Hematopoietic multipotent progenitor cell treated with erythropoietin and hydrocortisone succinate and interleukin-3 and kit ligand, for 8 days (in vitro differentiated cells): ENCODE data around the gene ING2.
A peak's percentile ranks its signal among the peaks of the same experiment; 100 is the strongest.

Experiments
- DNase-seq: peaks from one replicate; pipeline ENCODE4 v3.0.0-alpha.2; 2015

The ING2 gene

DNA sequence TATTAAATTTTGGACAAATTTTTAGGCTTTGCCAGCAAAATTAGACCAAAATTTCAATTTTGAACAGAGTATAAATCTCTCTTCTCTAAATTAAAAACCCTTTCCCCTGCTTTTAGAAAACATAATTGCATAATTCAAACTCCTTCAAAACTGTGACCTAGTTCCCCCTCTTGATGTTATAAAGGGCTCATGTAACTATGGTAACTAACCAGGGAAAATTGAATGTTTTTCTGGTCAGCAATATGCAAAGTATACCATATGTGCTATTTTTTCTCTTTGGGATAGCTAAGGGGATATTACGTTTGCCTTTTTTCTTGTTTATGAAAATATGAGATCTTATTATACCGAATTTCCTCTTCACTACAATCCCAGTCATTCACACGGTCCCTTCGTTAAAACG is 5.1 kb upstream of the ING2 start:
- DNase-seq, result no peak

DNA sequence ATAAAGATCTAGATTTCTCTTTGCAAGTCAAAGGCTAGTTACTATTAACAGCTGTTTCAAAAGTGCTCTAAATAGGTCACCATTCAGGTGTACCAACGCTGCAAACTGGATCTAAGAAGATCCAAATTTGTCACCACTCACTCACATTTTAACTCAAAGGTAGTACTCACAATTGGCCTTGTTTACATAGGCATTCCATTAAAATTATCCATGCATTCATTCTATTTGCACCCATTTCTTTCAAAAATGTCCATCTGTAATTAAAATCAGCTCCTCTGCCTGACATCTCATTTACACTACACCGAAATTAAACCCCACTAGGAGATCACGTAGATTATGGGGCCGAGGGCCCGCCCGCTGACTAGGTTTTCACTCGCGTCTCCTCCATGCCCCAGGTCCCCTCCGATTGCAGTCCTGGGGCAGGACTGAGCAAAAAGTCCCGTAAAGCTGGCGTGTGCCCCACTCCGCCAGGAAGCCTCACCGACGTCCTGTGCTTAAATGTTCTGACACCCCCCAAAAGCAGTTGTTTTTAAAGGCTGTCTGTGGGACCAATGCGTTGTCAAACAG is 1.3 kb upstream of the ING2 start:
- DNase-seq, result no peak

DNA sequence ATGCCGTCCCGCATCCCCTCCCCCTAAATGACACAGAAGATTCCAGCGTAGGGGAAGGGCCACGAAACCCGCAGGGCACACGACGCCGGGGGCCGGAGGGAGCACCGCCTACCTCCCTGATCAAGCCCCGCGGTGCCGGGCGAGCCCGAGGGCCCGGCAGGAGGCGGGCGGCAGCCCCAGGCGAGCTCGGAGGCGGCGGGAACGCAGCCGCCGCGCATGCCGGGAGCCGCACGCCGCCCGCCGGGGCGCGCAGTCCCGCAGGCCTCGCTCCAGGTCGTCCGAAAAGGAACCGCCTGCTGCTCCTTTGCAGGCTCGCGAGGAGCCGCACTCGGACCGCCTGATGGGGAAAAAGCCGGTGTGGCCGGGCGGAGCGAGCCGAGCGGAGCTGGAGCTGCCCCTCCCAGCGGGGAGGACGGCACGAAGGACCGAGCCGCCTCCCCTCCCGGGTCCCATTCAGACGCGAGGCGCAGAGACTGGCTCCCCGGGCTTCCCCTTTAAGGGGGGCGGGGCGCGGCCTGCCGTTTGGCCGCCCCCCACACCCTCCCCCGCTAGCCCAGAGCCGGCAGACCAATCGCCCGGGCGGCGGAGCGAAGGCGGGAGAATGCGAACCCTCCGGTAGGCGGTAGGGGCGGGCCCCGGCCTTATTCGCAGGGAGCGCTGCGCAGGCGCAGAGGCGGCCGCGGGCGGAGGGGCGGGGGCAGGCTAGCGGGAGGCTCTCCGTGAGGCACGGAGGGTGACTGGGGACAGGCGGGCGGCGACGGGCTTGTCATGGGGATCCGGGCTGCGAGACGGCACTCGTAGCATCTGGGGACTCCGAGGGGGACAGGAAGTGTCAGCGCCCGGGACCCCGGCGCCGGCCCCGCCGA is 561 bp upstream of the ING2 start:
- DNase-seq, result peak; percentile 97

DNA sequence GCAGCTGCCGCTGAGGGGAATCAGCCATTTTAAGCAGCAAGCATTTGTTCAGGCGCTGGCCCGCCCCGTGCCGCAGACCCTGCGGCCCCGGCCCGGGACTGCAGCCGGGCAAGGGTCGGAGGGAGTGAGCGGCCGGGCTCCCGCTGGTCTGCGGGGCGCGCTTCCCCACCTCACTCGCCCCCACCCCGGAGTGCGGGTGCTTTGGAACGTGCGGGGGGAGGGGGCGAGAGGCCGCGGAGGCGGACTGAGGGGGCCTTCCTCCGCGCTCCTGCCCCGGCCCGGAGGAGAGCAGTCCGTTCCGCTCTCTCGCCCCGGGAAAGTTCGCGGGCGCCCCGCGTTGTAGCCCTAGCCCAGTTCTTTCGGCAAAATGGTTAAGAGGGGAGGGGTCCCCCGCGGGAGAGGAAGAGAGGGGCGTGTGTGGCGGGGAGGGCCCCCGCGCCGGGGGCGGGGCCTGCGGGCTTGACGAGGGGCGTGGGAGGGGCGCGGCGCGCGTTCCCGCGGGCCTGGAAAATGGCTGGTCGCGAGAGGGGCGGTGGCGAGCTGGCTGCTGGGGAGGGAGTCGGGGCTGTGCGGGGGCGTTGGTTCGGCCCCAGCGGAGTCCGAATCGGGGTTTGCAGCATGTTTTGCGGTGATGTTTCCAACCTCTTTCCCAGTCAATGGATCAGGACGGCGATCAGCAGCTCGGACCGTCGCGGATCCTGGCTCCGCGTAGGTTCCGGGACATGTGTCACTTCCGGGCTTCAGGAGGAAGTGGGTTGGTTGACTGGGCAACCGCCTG is 942 bp downstream of the ING2 start:
- DNase-seq, result peak; percentile 90

DNA sequence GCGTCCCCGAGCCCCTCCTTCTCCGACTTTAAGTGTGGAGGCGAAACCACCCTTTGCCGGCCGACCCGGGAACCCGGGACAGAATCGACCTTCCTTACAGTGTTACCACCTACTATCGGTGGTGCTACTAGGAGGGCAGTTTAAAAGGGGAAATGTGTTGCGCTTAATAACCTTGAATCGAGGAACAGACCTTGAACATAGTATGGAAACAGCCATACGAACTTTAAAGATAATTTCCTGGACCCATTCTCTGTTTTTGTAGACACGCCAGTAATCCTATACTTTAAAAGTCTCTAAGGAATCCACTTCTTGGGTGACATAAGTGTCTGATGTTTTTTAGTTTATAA is 1.5 kb downstream of the ING2 start:
- no peak for DNase-seq

DNA sequence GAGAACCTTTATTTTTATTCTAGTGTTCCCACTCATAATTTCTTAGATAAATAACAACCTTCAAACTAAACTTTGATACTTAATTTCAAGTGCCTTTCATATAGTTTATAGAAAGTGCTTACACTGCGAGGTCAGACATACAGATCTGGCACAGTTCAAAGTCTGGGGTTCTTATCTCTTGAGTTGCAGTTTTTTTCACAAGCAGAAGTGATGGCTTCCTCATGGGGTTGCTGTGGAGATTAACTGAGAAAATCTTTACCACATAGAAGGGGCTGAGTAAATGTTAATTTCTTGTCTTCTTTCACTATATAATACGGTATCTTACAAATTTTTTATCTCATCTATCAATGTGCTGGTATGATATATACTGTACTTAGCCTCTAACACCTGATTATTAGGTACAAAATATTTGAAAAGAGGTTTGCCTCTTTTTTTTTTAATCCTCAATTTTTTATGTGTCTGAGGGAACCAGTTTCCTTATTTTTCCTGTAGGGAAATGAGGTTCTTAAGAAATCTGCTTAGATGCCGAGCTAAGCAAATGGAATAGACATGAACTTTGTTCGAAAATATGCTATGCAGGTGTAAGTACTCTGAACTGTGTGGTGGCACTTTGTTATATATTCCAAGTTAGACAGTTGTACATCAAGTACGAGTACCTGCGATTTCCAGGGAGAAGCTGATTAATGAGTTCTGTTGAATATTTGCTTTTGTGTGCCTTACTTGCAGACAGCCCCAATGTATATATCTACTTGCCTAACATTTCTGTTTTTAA is 3.3 kb downstream of the ING2 start:
- peak; percentile 80 for DNase-seq

DNA sequence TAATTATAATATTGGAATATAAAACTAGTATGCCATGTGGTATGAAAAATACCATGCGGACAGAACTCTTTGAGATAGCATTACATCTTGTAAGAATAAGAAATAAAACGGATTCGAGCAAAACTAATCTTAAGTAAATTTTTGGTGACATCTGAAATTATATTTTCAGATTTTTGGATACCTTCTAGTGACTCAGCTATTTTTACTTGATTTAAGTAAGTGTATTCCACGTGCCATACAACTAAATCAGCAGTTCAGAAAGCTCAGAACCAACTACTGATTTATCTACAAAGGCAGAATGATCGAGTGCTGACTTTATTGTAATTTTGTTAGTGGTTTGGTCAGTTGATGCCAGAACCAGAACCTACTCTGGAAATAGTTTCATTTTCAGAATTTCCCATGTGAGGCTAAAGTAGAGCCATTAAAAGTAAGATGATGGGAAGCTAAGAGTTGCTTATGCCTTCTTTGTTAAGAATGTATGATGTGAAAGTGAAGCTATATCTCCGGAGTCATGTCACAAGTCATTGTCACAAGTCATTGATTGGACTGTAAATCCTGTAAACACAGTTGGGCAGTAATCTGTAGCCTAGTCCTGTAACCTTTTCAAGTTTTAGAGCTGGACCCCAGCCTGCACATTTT is 4.0 kb downstream of the ING2 start:
- DNase-seq, result no peak

DNA sequence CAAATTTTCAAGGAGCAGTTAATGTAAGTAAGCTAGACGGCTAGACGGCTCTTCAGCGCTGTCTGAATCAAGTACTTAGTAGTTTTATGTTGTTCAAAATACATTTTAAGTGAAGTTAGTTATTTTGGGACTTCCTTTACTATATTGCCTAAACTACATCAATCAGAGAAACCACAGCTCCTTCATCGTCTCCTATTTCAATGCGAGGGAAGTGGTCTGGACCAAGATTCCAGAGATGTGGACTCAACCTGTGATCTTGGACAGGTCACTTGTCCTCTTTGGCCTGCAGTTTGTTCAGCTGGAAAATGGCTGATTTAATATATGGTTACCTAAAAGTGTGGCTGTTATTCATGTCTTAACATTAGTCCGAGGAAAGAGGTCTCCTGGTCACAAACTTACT is 10.6 kb downstream of the ING2 start:
- DNase-seq, result no peak

DNA sequence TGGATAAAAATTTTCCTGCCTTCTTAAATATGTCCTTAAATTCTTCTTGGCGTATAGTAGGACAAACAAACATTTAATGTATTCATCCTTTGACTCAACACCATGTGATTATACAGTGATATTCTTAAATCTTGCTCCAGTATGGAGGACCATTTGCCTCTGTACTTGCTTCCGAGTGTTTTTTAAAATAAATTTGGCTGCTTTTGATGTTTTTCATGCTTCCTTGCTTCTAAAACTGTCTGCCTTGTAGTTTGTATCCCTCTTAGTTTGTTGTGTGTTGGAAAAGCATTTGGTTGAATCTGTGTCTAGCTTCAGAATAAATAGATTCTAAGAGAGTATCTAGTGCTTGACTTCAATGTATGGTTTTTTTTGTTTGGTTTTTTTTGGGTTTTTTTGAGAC is 12.3 kb downstream of the ING2 start:
- no peak for DNase-seq

DNA sequence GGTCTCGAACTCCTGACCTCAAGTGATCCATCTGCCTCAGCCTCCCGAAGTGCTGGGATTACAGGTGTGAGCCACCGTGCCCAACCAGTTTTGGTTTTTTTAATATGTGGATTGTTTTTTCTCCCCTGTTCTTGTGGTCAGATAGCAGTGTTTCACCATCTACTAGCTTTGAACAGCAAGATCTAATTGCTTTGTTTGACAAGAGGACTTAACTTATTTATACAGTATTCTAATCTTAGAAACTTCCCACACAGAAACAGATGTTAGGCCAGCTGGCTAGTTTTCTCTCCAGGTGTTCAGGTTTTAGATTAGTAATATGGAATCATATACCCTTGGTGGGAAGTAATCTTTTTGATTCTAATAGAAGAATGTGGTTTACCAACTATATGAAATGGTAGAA is 12.9 kb downstream of the ING2 start:
- DNase-seq, result no peak

DNA sequence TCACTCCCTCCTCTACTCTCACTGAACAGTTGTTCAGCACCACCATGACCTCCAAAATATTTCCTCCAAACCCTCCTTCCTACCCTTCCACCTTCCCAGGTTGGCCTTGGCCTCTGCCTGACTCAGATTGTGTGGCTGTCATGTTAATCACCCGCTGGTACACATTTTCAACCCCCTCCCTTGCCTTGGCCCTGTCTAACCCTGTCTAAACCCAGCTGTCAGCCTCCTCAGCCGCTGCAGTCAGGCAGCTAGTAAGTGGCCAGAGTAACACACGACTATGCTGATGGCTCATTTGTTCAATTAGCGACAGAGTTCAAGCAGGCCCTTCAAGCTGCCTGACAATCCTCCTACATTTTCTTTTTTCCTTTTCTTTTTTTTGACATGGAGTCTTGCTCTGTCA is 18.0 kb downstream of the ING2 start:
- no peak for DNase-seq

DNA sequence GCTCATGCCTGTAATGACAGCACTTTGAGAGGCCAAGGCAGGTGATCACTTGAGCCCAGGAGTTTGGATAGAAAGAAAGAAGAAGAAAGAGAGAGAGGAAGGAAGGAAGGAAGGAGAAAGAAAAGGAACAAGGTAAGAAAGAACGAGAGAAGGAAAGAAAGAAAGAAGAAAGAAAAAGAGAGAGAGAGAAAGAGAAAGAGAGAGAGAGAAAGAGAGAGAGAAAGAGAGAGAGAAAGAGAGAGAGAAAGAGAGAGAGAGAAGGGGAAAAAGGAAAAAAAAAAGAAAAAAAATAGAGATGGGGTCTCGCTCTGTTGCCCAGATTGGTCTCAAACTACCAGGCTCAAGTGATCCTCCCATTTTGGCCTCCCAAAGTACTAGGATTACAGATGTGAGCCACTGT is 22.5 kb downstream of the ING2 start:
- no peak for DNase-seq

DNA sequence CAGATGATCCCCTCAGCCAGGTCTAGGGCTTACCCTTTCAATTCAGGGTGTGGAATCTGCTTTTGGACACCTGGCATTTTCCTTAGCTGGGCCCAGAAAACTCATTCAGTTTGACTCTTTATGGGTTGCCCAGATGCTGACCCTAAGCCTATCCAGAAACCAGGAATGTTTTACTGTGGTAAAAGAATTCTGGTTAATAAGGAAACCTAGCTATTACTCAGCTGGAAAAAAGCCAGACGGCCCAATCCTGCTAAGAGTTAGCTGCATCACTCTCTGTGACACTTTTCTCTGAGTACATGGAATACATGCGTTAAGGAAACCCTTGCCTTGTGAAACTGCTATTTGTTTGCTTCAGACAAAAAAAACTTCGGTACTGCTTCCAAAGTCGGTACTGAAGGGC is 28.0 kb downstream of the ING2 start:
- DNase-seq, result no peak

DNA sequence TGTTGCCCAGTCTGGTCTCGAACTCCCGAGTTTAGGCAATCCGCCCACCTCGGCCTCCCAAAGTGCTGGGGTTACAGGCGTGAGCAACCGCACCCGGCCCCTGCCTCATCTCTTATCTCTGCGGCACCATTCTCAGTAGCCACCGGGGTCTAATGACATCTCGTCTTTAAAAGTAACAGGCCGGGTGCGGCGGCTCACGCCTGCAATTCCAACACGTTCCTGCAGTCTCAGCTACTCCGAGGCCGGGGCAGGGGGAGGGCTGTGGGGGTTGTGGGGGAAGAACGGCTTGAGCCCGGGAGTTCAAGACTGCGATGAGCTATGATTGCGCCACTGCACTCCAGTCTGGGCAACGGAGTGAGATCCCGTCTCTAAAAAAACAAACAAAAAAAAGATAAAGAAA is 28.8 kb downstream of the ING2 start:
- no peak for DNase-seq

DNA sequence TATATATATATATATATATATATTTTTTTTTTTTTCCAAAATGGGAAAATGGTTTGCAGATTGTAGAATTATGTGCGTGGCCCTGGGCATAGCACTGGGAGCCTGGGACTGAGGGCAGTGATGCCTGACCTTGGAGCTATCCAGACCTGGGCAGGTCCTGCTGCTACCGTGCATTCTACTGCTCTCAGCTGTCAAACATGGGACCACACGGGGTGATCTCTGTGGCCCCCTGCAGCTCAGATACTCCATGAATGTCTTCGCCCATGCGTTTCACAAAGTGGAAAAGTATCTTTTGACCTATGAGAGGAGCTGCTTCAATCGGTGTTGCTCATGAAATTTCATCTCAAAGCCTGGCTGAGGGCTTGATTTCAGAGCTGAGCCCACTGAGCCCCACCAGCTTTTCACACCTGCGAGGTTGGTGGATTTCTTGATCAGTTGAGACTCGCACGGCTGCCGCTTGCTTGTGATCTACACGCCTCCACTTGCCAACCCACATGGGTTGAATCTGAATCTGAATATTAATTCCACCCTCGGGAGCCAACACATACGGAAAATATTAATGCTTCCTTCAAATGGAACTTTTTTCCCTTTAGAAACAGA is 35.7 kb downstream of the ING2 start:
- DNase-seq, result no peak

DNA sequence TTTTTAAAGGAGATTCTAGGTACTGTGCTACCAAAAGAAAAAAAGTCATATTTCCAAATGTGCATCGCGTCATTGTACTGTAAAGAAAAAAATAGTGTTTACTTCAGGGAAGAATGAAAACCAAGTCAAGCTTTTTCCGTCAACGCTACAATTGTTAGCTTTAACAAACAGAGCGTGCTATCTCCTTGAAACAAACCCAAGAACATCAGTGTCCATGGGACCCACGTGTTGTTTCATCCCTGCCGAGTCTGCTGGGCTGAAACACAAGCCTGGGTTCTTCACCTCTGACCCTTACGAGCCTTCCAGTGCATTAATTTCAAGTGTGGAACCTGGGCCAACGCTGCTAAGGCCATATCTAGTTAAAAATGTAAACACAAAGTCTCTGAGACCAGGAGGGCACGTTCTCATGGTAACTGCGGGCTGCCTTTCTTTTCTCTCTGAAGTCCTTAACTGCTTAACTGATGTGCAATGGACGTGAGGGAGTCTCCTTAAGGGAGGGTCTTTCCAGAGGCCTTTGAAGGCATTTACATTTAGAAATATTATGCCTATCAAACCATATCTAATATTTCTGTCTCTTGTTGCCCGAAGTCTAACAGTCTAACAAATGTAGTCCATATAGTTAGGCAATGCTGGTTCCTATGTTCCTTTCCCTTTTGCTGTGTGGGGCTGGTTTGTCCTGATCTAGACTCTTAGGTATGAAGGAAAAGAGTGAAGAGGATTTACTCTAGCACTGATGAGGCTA is 36.3 kb downstream of the ING2 start:
- no peak for DNase-seq

DNA sequence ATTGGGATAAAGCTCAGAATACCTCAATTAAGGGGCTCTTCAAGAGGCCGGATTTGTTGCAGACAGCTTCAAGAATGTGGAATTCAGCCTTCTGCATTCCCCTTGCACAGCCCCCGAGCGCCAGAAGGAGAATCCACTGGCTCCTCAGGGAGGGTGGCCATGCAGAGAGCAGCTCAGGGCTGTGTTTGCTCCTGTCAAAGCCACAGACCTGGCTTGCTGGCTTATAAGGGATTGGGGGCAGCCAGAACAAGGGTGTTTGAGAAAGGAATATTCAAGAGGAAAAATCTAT is 36.8 kb downstream of the ING2 start:
- no peak for DNase-seq

DNA sequence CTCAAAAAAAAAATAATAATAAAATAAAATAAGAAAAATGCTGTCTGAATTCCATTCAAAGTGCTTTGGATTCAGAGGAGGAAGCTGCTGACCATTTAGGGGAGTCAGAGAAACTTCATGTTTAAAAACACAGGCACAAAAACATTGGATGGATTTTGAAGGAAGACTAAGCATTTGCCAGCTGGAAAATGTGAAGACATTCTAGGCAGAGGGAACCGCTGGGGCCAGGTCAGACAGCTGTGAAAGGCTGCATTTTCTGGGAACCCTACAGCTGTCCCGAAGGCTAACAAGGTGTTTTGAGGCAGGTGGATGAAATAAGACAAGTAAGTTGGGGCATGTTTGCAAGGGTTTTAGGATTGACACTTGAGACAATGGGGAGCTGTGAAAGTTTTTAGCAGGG is 38.6 kb downstream of the ING2 start:
- no peak for DNase-seq

DNA sequence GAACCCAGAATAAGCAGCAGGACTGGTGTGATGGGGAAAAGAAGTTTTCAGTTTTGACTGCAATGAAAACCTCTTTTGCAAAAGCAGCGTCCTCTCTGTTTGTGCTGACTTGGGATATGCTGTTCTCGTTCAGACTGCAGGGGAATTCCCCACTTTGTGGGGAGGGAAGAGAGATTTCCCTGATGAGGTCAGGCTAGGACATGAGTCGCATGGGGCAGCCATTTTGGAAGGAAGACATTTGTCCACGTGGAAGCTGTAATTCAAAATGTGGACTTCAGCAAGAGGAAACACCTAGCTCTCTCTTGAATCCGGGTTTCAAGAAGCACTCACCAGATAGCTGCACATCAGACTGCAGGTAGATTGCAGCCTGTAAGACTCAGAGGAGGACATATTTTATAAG is 39.3 kb downstream of the ING2 start:
- no peak for DNase-seq

DNA sequence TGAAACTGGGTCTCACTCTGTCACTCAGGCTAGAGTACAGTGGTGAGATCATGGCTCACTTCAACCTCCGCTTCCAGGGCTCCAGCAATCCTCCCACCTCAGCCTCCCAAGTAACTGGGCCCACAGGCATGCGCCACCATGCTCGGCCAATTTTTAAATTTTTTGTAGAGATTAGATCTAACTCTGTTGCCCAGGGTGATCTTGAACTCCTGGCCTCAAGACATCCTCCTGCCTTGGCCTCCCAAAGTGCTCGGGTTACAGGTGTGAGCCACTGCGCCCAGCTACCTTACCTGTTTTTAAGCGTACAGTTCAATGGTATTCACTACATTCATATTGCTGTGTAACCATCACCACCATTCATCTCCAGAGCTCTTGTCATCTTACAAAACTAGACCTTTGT is 41.5 kb downstream of the ING2 start:
- DNase-seq, result no peak

DNA sequence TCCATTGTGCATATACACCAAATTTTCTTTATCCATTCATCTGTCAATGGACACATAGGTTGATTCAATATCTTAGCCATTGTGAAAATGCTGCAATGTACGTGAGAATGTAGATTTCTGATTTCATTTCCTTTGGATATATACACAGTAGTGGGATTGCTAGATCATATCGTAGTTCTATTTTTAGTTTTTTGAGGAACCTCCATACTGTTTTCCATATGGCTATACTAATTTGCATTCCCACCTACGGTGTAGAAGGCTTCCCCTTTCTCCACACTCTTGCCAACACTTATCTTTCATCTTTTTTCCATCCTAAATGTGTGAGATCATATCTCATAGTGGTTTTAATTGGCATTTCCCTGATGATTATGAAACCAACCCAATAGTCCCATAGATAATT is 43.4 kb downstream of the ING2 start:
- no peak for DNase-seq
